Neural progenitor cell (in vitro differentiated cells): ENCODE data around the gene PGAP3.

Experiments
- CTCF ChIP-seq: fragments of 200-600 bp; sonication (generic); IDR thresholded peaks from 2 replicates; pipeline ENCODE4 v1.5.1; 2017; ENCODE audit warnings: antibody characterized with exemption, mild to moderate bottlenecking
- EZH2phosphoT487 ChIP-seq: fragments of 200-600 bp; sonication (generic); IDR thresholded peaks from 2 replicates; pipeline ENCODE4 v1.6.1; 2017; ENCODE audit warnings: antibody characterized with exemption

- TF ChIP-seq CTCF (peak; percentile 74), EZH2phosphoT487 (no peak)
Observed at GRCh38 chr17:39671651-39672521, 16.0 kb downstream of the PGAP3 start.
